HG03439 (cell line): ENCODE results near the gene IRX2.

ENCODE experiments used
- ATAC-seq: cut with Tn5 transposase; IDR thresholded peaks from one replicate; pipeline ENCODE4 v1.9.1; 2021; ENCODE audit warnings: mild to moderate bottlenecking, moderate library complexity; ENCODE audit not compliant: unreplicated experiment

Gene IRX2

GRCh38 chr5:2756211-2757152 lies 5.0 kb upstream of the IRX2 start:
- no peak for ATAC-seq

GRCh38 chr5:2755681-2756171 lies 4.2 kb upstream of the IRX2 start:
- no peak for ATAC-seq

GRCh38 chr5:2755076-2755680 lies 3.7 kb upstream of the IRX2 start:
- ATAC-seq = no peak

GRCh38 chr5:2754581-2755075 lies 3.2 kb upstream of the IRX2 start:
- no peak for ATAC-seq

DNA sequence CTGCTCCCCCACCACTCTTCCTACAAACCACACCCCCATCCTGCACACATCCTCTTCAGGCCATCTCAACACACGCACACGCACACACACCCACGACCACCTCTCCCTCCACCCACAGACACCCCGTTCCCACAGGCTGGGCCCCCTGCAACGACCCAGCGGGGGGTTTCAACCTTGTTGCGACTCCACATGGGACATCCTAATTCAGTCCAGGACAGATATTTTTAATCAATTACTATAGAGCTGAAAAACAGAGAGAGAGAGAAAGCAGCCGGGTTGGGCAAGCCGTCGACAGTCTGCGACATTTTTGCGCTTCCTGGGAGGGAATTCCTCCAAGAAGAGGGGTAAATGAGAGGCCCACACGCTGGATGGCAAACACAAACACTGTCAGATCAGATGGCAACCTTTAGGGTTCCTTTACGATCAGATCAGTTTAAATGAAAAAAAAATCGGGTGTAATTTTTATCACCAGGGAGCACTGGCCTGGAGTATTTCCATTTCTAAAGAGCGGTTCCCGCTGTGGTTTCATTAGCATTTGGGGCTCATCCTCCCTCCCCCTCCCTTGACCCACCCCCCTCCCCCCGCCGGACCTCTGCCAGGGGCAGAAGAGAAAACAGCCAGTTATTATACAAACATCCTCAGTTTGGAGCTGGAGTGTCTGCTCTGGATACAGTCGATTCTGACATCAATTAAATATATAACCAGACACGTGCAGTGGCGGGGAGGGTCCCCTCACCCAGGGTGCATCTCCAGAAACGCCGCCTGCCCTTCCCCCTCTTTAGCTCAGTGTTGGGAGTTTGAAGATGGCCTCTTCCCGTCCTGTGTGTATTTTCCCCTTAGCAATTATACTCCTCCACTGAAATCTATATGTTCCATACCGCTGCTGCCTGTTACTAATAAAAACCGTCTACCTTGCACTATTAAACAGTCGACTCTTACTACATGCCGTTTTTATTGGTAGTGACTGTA lies 2.3 kb upstream of the IRX2 start:
- ATAC-seq = no peak

- ATAC-seq = no peak
Observed at GRCh38 chr5:2752821-2753439, 1.5 kb upstream of the IRX2 start.

- no peak for ATAC-seq
Observed at GRCh38 chr5:2752059-2752820, 763 bp upstream of the IRX2 start.

DNA sequence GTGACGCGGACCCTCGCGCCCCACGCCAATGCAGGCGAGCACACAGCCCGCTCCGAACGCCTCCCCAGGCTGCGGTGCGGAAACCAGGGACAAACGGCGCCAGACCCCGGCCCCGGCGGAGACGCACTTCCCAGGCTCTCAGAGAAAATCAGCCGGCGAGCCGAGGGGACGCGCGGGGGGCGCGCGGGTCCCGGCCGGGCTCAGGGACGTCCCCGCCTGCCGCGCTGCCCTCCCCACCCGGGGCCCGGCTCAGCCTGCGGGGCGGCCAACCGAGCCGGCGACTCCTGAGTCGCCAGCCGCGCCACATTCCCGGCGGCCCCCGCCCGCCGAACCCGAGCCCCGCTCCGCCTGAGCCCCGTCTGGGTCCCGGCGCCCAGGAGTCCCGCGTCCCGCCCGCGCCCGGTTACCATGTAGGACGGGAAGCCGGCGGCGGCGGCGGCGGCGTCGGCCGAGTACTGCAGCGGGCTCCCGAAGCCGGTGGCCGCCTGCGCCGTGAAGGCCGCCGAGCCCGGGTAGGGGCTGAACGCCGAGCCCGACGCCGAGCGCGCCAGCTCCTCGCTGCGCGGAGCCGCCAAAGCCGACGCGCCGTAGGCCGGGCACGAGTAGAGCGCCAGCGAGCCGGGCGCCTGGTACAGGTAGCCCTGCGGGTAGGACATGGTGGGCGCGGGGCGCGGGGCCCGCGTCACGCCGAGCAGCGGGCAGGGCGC lies 566 bp downstream of the IRX2 start:
- ATAC-seq = no peak

DNA sequence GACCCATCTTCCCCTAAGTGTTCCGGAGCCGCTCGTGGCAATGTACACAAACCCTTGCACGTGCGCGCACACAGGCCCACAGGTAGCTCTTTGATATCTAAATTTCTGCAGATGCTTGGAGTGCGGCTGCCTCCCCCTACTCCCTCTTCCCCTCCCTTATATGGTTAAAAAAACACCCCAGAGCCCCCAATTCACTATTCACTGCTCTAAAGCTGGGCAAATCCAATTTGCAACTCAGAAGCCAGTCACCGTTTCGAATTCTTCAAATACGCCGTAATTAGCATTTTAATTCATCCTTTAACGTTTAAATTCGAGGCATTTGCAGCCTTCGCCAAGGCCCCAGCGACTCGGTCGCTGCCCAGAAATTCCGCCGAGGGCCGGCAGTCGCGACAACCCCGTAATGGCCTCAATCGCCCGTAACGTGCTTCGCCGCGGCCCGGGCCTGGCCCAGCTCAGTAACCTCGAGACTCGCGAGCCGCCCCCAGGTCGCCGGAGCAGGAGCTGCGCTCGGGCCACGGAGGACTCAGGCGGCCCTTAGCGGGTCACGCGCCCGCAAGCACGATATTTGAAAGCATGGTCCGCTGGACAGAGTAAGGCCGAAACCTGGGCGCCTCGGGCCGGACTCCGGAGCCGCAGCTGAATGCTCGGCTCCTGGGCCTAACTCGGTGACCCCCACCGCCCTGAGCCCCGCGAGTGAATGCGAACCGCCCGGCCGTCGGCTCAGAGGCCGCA lies 1.3 kb downstream of the IRX2 start:
- no peak for ATAC-seq

GRCh38 chr5:2749514-2750025 lies 1.9 kb downstream of the IRX2 start:
- ATAC-seq = no peak

DNA sequence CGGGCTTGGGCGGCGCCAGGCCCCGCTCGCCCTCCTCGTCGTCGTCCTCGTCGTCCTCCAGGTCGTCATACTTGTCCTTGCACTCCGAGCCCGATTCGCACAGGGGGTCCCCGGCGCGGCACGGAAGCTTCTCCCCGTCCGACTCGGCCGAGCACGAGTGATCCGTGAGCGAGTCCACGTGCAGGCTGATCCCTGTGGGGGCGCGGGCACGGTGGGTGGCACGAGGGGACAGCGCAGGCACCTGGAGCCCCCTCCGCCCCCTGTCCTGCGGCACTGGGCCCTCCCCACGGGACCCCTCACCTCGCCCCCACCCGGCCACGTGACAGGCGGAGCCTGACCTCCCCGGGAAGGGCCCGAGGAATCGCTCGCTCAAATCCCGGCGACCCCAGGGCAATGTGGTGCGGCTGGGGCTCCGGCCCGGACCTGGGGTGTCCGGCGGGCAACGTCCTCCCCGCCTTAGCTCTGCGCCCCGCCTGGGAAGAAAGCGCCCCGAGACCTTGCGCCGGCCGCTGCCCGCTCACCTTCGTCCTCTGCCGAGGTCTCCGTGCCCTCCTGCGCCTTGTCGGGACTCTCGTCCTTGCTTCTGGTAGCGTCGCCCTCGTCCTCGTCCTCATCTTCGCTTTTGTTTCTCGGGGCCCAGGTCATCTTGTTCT lies 2.5 kb downstream of the IRX2 start:
- ATAC-seq = no peak

GRCh38 chr5:2748179-2748860 lies 3.2 kb downstream of the IRX2 start:
- no peak for ATAC-seq

DNA sequence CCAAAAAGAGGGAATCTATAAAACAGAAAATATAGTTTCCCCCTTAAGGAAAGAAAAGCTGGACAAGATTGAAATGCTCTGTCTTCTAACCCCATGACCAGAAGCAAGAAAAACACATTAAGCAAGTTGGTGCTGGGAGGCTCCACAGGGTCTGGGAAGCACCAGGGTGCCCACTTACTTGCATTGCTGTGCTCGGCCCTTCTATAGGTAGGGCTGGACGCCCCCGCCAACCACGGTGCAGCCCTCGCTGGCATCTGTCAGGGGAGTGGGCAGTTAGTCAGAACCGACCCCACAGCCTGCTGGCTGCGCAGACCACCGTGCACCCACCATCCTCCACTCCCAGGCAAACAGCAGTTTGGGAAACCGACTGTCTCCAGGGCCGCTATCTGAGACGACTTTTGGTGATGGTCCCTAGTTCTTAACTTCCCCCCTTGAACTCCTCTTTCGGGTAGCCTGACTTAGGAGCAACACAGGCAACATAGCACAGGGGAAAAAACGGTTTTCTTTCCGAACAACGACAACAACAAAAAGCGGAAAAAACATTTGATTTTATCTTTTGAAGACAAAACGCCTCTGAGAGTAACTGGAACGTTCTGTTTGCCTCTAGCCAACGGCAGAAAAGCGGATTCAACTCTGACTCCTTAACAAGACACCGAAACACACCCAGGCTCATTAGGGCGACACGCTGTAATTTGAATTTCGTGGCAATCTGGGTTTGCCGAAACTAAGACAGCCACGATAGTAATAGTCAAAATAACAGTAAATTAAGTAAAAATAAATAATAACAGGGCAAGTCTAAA lies 3.9 kb downstream of the IRX2 start:
- ATAC-seq = no peak

- no peak for ATAC-seq
Observed at GRCh38 chr5:2746561-2747032, 4.9 kb downstream of the IRX2 start.

- ATAC-seq = no peak
Observed at GRCh38 chr5:2744485-2744884, 7.0 kb downstream of the IRX2 start.
